H1 (cell line): ENCODE data around the gene ZNF576. TPM values are rescaled to one million over a fixed set of nuclear protein-coding genes. Genes with fewer than 3 reads are reported as not detected.

Source experiments
- BACH1 ChIP-seq: IDR thresholded peaks from 2 replicates; pipeline ENCODE4 v1.6.1; 2012; ENCODE audit warnings: low read length, improper control_type of control experiment
- BCL11A ChIP-seq, 2 experiments: IDR thresholded peaks; one replicate each; pipeline ENCODE4 v1.6.1; 2011; ENCODE audit warnings: low read depth in 2 of 2, low read length in 2 of 2, mild to moderate bottlenecking in 2 of 2
- BRCA1 ChIP-seq: IDR thresholded peaks from 2 replicates; pipeline ENCODE4 v1.6.1; 2012; ENCODE audit warnings: low read depth, low read length, improper control_type of control experiment
- CBX5 ChIP-seq: fragments of 300-800, 300-1000 bp; sonication (generic); IDR thresholded peaks from 2 replicates; pipeline ENCODE4 v1.7.1; 2016; ENCODE audit warnings: antibody characterized with exemption, low read length, low read depth
- CHD7 ChIP-seq: fragments of 300-600 bp; sonication (generic); IDR thresholded peaks from 2 replicates; pipeline ENCODE4 v1.7.1; 2012; ENCODE audit warnings: low read length, moderate library complexity, mild to moderate bottlenecking, inconsistent platforms; ENCODE audit not compliant: insufficient replicate concordance
- JUN ChIP-seq: IDR thresholded peaks from 2 replicates; pipeline ENCODE4 v1.6.1; 2011; ENCODE audit warnings: low read depth, mild to moderate bottlenecking, improper control_type of control experiment, low read length
- KDM5A ChIP-seq: fragments of 200-600 bp; IDR thresholded peaks from 2 replicates; pipeline ENCODE4 v1.7.1; 2012; ENCODE audit warnings: mild to moderate bottlenecking, low read length, inconsistent platforms, mixed read lengths
- POLR2AphosphoS5 ChIP-seq: IDR thresholded peaks from 2 replicates; pipeline ENCODE4 v1.6.1; 2011; ENCODE audit warnings: low read depth, low read length
- POU5F1 ChIP-seq: IDR thresholded peaks from 2 replicates; pipeline ENCODE4 v1.6.1; 2011; ENCODE audit warnings: low read depth, mild to moderate bottlenecking, low read length, moderate library complexity
- RFX5 ChIP-seq: IDR thresholded peaks from 2 replicates; pipeline ENCODE4 v1.6.1; 2011; ENCODE audit warnings: low read depth, low read length, improper control_type of control experiment, borderline replicate concordance
- TAF1 ChIP-seq: IDR thresholded peaks from 2 replicates; pipeline ENCODE4 v1.6.1; 2011; ENCODE audit warnings: mild to moderate bottlenecking, low read depth, low read length
- polyA plus RNA-seq, 7 experiments: library from polyadenylated mRNA; depleted of rRNA in 3 of 7; stranded (reverse) in 5 of 7; unstranded in 2 of 7; fragments of >200 nt in 5 of 7; fragments of 200-250 nt in 2 of 7; gene quantifications; 1 replicate in 5 of 7; 2 replicates in 1 of 7; 4 replicates in 1 of 7; pipeline versions ENCODE4 v1.2.1 to v1.2.3, GENCODE V29; 2011 to 2013; ENCODE audit warnings: missing spikeins in 2 of 7, mixed read lengths in 2 of 7
- total RNA-seq: library from RNA; stranded (reverse); fragmentation: NEBNext Ultra II Directional; extraction: Animal tissue kit (Norgen Biotek cat#: 25700); gene quantifications from 2 replicates; pipeline ENCODE4 v1.2.1, GENCODE V29; 2021

The ZNF576 gene
- total and polyA plus RNA-seq, 2 of the 8 experiments (the other 6 are each of a cell fraction or from before 2014, with no cell fraction given) = 13.6 to 32.4 TPM

GRCh38 chr19:43552616-43553015 is 43.8 kb upstream of the ZNF576 start (continued):
- TF ChIP-seq CHD7 = no peak
- TF ChIP-seq TAF1 = no peak
- TF ChIP-seq POLR2AphosphoS5 = no peak
- TF ChIP-seq BACH1 = no peak
- TF ChIP-seq KDM5A = no peak
- TF ChIP-seq BCL11A (IDR thresholded peaks at IDR 0.05; ENCODE audit: low read depth in 2 of 2, low read length in 2 of 2) = no peak
- TF ChIP-seq RFX5 = no peak
- TF ChIP-seq JUN = no peak
- no peak for TF ChIP-seq CBX5
- TF ChIP-seq BRCA1 = no peak
- no peak for TF ChIP-seq POU5F1
